ENCODE data around the gene CMTM5. TPM values are rescaled to one million over a fixed set of nuclear protein-coding genes. Genes with fewer than 3 reads are reported as not detected.
A peak's percentile ranks its signal among the peaks of the same experiment; 100 is the strongest.

Gene CMTM5
- polyA plus RNA-seq, 1 donor (not counting 4 experiments of a cell fraction or from before 2014, with no cell fraction given): not detected

DNA sequence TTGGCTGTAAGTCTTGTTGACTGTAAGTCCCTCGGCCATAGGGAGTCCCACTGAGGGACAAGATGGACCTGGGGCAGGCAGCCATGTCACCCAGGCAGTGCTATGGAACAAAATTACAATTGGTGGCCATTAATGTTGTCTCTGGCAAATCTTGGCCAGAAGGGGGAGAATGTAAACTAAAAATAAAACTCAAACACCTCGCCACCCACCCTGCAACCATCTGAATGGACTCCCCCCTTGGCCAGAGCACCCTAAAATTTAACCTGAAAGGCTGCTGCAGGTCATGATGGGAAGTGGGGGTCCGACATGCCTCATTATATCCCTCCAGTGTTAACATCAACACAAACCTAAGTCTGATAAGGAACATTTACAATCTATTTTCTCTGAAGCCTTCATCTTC is 32.4 kb upstream of the CMTM5 start:
- no peaks in the 10 kb centered on the region for H3K79me2 ChIP-seq (ENCODE audit: control insufficient read depth, insufficient read depth, low read length)
- no peak overlapping the region for H3K4me3 ChIP-seq (ENCODE audit: control insufficient read depth in 2 of 3, extremely low read depth in 1 of 3, insufficient read depth in 2 of 3, low read depth in 1 of 3, low read length in 3 of 3)
- H3K4me2 ChIP-seq (ENCODE audit: control insufficient read depth, extremely low read depth, insufficient read depth, low read depth, low read length): no peak overlapping the region
- dilution Hi-C loops (cut with MboI; ENCODE audit: extremely low pct_ligation_motif_present, low sequenced_read_pairs): no loop called here
- no peak overlapping the region for H2AFZ ChIP-seq (ENCODE audit: control insufficient read depth, low read length)
- FAIRE-seq: no peak
- H3K27ac ChIP-seq (ENCODE audit: control insufficient read depth, insufficient read depth, low read length): no peak overlapping the region
- H3K9me1 ChIP-seq (ENCODE audit: control insufficient read depth, extremely low read depth, insufficient read depth, low read length): no peaks in the 10 kb centered on the region
- H3K27me3 ChIP-seq (ENCODE audit: control insufficient read depth, extremely low read depth, insufficient read depth, low read length): peaks cover 2% of the 10 kb centered on the region
- no peaks in the 10 kb centered on the region for H4K20me1 ChIP-seq (ENCODE audit: control insufficient read depth, extremely low read depth, insufficient read depth, low read length)
- no peak for DNase-seq (ENCODE audit: low read depth, low spot score)
- no peaks in the 10 kb centered on the region for H3K4me1 ChIP-seq (ENCODE audit: control insufficient read depth, extremely low read depth, insufficient read depth, low read length)
- H3K36me3 ChIP-seq (ENCODE audit: control insufficient read depth in 2 of 2, extremely low read depth in 1 of 2, insufficient read depth in 2 of 2, low read length in 2 of 2): no peaks in the 10 kb centered on the region
- TF ChIP-seq, protein P1, sequence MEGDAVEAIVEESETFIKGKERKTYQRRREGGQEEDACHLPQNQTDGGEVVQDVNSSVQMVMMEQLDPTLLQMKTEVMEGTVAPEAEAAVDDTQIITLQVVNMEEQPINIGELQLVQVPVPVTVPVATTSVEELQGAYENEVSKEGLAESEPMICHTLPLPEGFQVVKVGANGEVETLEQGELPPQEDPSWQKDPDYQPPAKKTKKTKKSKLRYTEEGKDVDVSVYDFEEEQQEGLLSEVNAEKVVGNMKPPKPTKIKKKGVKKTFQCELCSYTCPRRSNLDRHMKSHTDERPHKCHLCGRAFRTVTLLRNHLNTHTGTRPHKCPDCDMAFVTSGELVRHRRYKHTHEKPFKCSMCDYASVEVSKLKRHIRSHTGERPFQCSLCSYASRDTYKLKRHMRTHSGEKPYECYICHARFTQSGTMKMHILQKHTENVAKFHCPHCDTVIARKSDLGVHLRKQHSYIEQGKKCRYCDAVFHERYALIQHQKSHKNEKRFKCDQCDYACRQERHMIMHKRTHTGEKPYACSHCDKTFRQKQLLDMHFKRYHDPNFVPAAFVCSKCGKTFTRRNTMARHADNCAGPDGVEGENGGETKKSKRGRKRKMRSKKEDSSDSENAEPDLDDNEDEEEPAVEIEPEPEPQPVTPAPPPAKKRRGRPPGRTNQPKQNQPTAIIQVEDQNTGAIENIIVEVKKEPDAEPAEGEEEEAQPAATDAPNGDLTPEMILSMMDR (optimal IDR thresholded peaks at IDR 0.05 in 1 of 3, IDR thresholded peaks at IDR 0.05 in 1 of 3, conservative IDR thresholded peaks at IDR 0.05 in 1 of 3; ENCODE audit: extremely low read depth in 1 of 3, insufficient read depth in 2 of 3, low read length in 3 of 3): peak in 1 of 3 experiments; percentile 2
- no peak for TF ChIP-seq EZH2 (IDR thresholded peaks at IDR 0.05; ENCODE audit: low read length)
- no peak overlapping the region for H3K9ac ChIP-seq (ENCODE audit: control insufficient read depth, extremely low read depth, insufficient read depth, low read length)
- H3K9me3 ChIP-seq (ENCODE audit: control insufficient read depth, low read depth, low read length): no peaks in the 10 kb centered on the region

DNA sequence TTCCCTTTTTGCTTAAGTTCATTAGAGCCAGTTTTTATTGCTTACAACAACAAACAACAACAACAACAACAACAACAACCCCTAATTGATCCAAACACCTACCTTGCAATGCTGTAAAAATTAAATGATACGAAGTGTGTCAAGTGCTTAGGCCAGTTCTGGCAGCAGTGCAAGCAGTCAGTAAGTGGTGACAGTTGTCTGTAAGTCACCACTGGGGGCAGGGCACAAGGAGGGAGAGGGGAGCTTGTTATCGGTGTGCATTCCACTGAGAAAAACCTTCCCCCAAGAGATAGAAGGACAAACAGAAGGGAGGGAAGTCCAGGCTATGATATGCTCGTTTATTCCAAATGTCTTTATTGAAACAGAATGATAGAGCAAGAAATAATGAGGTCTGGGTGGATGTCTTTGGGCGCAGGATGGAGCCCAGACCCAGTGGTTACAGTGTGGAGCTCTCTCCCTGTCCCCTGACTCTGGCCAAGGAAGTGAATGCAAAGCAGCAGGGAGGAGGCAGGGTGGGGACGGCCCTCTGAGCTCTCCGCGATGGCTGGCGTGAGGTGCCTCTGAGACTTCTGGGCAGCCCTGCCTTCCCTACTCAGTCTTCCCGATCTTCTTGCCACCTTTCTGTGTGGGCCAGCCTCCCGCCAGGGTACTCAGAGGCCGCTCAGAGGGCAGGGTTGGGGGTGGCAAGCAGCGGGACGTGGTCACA is 30.7 kb upstream of the CMTM5 start:
- DNase-seq (ENCODE audit: low read depth, low spot score) (no peak), FAIRE-seq (no peak)
- TF ChIP-seq, protein P1 (optimal IDR thresholded peaks at IDR 0.05 in 1 of 3, IDR thresholded peaks at IDR 0.05 in 1 of 3, conservative IDR thresholded peaks at IDR 0.05 in 1 of 3; ENCODE audit: extremely low read depth in 1 of 3, insufficient read depth in 2 of 3, low read length in 3 of 3): no peak
- no peak for TF ChIP-seq EZH2 (IDR thresholded peaks at IDR 0.05; ENCODE audit: low read length)
- Histone ChIP-seq H4K20me1 (ENCODE audit: control insufficient read depth, extremely low read depth, insufficient read depth, low read length) (no peaks in the 10 kb centered on the region), H3K79me2 (ENCODE audit: control insufficient read depth, insufficient read depth, low read length) (no peaks in the 10 kb centered on the region), H3K9ac (ENCODE audit: control insufficient read depth, extremely low read depth, insufficient read depth, low read length) (no peak overlapping the region), H3K9me3 (ENCODE audit: control insufficient read depth, low read depth, low read length) (no peaks in the 10 kb centered on the region), H2AFZ (ENCODE audit: control insufficient read depth, low read length) (no peak overlapping the region), H3K27ac (ENCODE audit: control insufficient read depth, insufficient read depth, low read length) (no peak overlapping the region), H3K4me2 (ENCODE audit: control insufficient read depth, extremely low read depth, insufficient read depth, low read depth, low read length) (no peak overlapping the region), H3K9me1 (ENCODE audit: control insufficient read depth, extremely low read depth, insufficient read depth, low read length) (no peaks in the 10 kb centered on the region), H3K36me3 (ENCODE audit: control insufficient read depth in 2 of 2, extremely low read depth in 1 of 2, insufficient read depth in 2 of 2, low read length in 2 of 2) (no peaks in the 10 kb centered on the region), H3K4me3 (ENCODE audit: control insufficient read depth in 2 of 3, extremely low read depth in 1 of 3, insufficient read depth in 2 of 3, low read depth in 1 of 3, low read length in 3 of 3) (no peak overlapping the region), H3K27me3 (ENCODE audit: control insufficient read depth, extremely low read depth, insufficient read depth, low read length) (peaks cover 6% of the 10 kb centered on the region), H3K4me1 (ENCODE audit: control insufficient read depth, extremely low read depth, insufficient read depth, low read length) (no peaks in the 10 kb centered on the region)
- dilution Hi-C loops (cut with MboI; ENCODE audit: extremely low pct_ligation_motif_present, low sequenced_read_pairs): no loop called here

Data from keratinocyte (primary cell).